CD4-positive, alpha-beta T cell (primary cell): Measurements from ENCODE around the gene STYXL2. TPM values are rescaled to one million over a fixed set of nuclear protein-coding genes. Genes with fewer than 3 reads are reported as not detected.

ENCODE experiments used
- ATAC-seq: fragments of 200-7000 bp; cut with Tn5 transposase; one replicate; pipeline ENCODE4 v1.10.0; 2022; ENCODE audit warnings: mild to moderate bottlenecking; ENCODE audit not compliant: poor library complexity
- CTCF ChIA-PET: fragments of 350-600 bp; sonication (Branson Sonifier 250); formaldehyde crosslinking; loops from one replicate; lab custom pipeline; 2021; ENCODE audit warnings: antibody characterized with exemption, inconsistent platforms; lab: Charles Lee
- POLR2A ChIA-PET: fragments of 350-600 bp; sonication (Branson Sonifier 250); formaldehyde crosslinking; loops from one replicate; lab custom pipeline; 2021; ENCODE audit warnings: antibody characterized with exemption, inconsistent platforms; lab: Charles Lee
- DNase-seq, 14 experiments: peaks; one replicate each; pipeline ENCODE4 v3.0.0-alpha.2; 2013 to 2020; ENCODE audit warnings: mixed read lengths in 2 of 14
- H3K27ac ChIP-seq, 2 donors: one replicate each; pipeline versions ENCODE4 v1.5.1 to v1.7.0; 2013; ENCODE audit warnings: low read length in 2 of 2, low read depth in 1 of 2, mild to moderate bottlenecking in 1 of 2
- H3K27me3 ChIP-seq, 2 experiments: 1 replicate in 1 of 2; 2 replicates in 1 of 2; pipeline versions ENCODE4 v1.6.1 to v1.7.0; 2013; ENCODE audit warnings: low read length in 2 of 2, control low read depth in 1 of 2, mild to moderate bottlenecking in 1 of 2, moderate library complexity in 1 of 2; ENCODE audit not compliant: insufficient read depth in 2 of 2, control insufficient read depth in 1 of 2
- H3K36me3 ChIP-seq: one replicate; pipeline ENCODE4 v1.6.1; 2013; ENCODE audit warnings: low read length, control low read depth; ENCODE audit not compliant: insufficient read depth
- H3K4me1 ChIP-seq: one replicate; pipeline ENCODE4 v1.6.1; 2013; ENCODE audit warnings: low read length, control low read depth; ENCODE audit not compliant: insufficient read depth
- H3K4me3 ChIP-seq: one replicate; pipeline ENCODE4 v1.5.1; 2013; ENCODE audit warnings: mild to moderate bottlenecking, low read length, moderate library complexity
- H3K9me3 ChIP-seq, 2 experiments: 1 replicate in 1 of 2; 2 replicates in 1 of 2; pipeline versions ENCODE4 v1.6.1 to v1.7.0; 2013; ENCODE audit warnings: low read length in 2 of 2, mild to moderate bottlenecking in 2 of 2, control low read depth in 1 of 2, moderate library complexity in 1 of 2; ENCODE audit not compliant: control insufficient read depth in 1 of 2, insufficient read depth in 1 of 2
- H3K27ac Mint-ChIP-seq: one replicate; pipeline ENCODE4 v1.8.0; 2020; ENCODE audit warnings: mixed read lengths
- H3K27me3 Mint-ChIP-seq: one replicate; pipeline ENCODE4 v1.8.0; 2021; ENCODE audit warnings: mixed read lengths
- H3K36me3 Mint-ChIP-seq: one replicate; pipeline ENCODE4 v1.8.0; 2021; ENCODE audit warnings: low read depth, mixed read lengths
- H3K4me1 Mint-ChIP-seq: one replicate; pipeline ENCODE4 v1.8.0; 2021; ENCODE audit warnings: low read depth, mixed read lengths
- H3K4me3 Mint-ChIP-seq: one replicate; pipeline ENCODE4 v1.8.0; 2020; ENCODE audit warnings: mild to moderate bottlenecking, mixed read lengths
- H3K9me3 Mint-ChIP-seq: one replicate; pipeline ENCODE4 v1.8.0; 2020; ENCODE audit warnings: mixed read lengths
- intact Hi-C, 2 experiments: fragments of 100-400 bp; cut with DNase I in 1 of 2; cut with micrococcal nuclease in 1 of 2; formaldehyde crosslinking; loops; one replicate each; pipeline versions ENCODE4 v1.15.1 to v1.9.0; 2023 to 2025; cut with DNase I, micrococcal nuclease
- total RNA-seq, 174 experiments: library from RNA in 2 of 174; stranded (reverse) in 2 of 174; gene quantifications; one replicate each; pipeline ENCODE4 v1.2.3 and lab custom pipeline; 2021 to 2026
- TF ChIP-seq, protein P1 (sequence below): fragments of 200-600 bp; IDR thresholded peaks from one replicate; pipeline ENCODE4 v1.8.0; 2022; ENCODE audit warnings: antibody characterized with exemption, mild to moderate bottlenecking

The STYXL2 gene
- total RNA-seq, 2 experiments from 2014 or later, result not detected

DNA sequence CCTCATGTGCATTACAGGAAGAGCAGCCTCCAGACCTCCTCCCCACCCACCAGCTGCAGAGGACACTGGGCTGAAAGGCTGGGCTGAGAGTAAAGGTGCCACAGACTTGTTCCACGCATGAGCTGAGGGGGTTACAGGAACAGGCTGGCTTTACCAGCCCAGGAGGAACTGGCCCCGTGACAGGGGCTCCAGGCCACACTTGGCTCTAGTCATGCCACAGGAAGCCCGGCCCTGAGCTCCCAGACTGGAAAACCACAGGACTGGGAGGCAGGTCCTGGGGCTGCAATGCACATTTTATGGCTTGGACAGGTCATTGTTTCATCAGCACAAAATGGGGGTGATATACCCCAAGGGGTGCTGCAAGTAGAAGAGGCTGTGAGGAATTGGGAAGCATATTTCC is 39.3 kb upstream of the STYXL2 start:
- ChIA-PET CTCF (interaction anchor here (1.6 kb wide), 1 partner anchor 144 kb away, joined by 6 read pairs; no protein-coding TSS in a partner anchor), POLR2A (interaction anchor here (1.3 kb wide), 1 partner anchor 144 kb away, joined by 3 read pairs; no protein-coding TSS in a partner anchor)
- intact Hi-C loops, result loop anchor here in 1 of 2 experiments (10.0 kb wide), 1 partner anchor 80 kb away; the partner anchor contains the start of gene ILDR2
- Mint-ChIP-seq H3K27ac (no peak overlapping the region), H3K27me3 (no peaks in the 10 kb centered on the region), H3K9me3 (no peaks in the 10 kb centered on the region), H3K4me1 (peaks cover 6% of the 10 kb centered on the region), H3K36me3 (peaks cover 36% of the 10 kb centered on the region), H3K4me3 (no peak overlapping the region)
- no peak for DNase-seq
- Histone ChIP-seq H3K4me3 (no peak overlapping the region), H3K27ac (no peak overlapping the region), H3K36me3 (peaks cover 16% of the 10 kb centered on the region), H3K27me3 (no peaks in the 10 kb centered on the region), H3K9me3 (no peaks in the 10 kb centered on the region), H3K4me1 (peaks cover 4% of the 10 kb centered on the region)
- no peak for ATAC-seq
- TF ChIP-seq, protein P1, sequence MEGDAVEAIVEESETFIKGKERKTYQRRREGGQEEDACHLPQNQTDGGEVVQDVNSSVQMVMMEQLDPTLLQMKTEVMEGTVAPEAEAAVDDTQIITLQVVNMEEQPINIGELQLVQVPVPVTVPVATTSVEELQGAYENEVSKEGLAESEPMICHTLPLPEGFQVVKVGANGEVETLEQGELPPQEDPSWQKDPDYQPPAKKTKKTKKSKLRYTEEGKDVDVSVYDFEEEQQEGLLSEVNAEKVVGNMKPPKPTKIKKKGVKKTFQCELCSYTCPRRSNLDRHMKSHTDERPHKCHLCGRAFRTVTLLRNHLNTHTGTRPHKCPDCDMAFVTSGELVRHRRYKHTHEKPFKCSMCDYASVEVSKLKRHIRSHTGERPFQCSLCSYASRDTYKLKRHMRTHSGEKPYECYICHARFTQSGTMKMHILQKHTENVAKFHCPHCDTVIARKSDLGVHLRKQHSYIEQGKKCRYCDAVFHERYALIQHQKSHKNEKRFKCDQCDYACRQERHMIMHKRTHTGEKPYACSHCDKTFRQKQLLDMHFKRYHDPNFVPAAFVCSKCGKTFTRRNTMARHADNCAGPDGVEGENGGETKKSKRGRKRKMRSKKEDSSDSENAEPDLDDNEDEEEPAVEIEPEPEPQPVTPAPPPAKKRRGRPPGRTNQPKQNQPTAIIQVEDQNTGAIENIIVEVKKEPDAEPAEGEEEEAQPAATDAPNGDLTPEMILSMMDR, result no peak

DNA sequence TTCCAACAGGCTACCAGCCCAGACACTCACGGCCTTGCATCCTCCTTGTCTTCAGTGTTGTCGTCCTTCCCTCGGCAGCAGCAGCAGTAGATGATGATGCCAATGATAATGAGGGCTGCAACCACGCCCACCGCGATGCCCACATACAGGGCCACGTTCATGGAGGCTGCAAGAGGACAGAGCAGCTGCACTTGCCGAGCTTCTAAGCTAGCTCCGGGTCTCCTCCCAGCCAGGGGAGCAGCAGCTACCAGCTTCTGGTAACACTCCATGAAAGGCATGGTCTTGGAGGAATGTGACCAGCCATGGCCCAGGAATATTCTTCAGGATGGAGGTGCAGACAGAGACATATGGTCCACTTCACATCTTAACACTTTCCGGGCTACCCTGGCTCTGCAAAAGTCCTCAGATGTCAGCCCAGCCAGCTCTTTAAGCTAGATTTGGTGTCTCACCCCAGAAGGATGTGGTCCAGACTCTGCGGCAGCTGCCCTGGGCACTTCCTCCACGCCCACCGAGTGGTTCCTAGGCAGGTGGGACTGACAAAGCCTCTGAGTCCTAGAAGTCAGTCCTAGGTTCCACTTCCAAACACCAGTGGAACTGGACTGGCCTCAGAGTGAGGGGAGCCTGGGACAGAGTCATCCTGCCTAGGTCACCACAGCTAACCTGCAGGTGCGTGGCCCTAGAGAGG is 38.8 kb upstream of the STYXL2 start:
- H3K36me3 Mint-ChIP-seq, result peaks cover 30% of the 10 kb centered on the region
- no peak for ATAC-seq

DNA sequence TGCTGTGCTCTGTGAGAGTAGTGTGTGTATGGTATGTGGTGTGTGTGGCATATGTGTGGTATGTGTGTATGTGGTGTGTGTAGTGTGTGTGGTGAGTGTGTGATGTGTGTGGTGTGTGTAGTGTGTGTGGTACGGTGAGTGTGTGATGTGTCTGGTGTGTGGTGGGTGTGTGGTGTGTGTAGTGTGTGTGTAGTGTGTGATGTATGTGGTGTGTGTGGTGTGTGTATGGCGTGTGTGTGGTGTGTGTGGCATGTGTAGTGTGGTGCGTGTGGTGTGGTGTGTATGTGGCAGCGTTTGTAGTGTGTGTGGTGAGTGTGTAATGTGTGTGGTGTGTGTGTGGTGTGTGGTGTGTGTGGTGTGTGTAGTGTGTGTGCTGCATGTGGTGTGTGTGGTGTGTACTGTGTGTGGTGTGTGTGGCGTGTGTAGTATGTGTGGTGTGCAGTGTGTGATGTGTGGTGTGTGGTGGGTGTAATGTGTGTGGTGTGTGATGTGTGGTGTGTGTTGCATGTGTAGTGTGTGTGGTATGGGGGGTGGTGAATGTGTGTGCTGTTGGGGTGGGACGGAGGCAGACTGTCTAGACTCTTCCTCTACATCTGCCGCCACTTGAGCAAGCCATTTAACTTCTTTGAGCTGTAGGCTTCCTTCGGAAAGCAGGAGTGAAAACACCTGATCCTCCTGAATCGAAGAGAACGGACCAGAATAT is 37.2 kb upstream of the STYXL2 start:
- peaks cover 9% of the 10 kb centered on the region for H3K4me1 Mint-ChIP-seq
- no peak overlapping the region for H3K4me3 Mint-ChIP-seq
- Histone ChIP-seq H3K36me3 (peaks cover 16% of the 10 kb centered on the region), H3K27me3 (no peaks in the 10 kb centered on the region), H3K27ac (no peak overlapping the region), H3K4me1 (peaks cover 4% of the 10 kb centered on the region), H3K4me3 (no peak overlapping the region), H3K9me3 (no peaks in the 10 kb centered on the region)
- ChIA-PET CTCF (interaction anchor here (1.2 to 5.9 kb wide), 2 partner anchors 145 to 146 kb away, joined by 6 to 175 read pairs; no protein-coding TSS in a partner anchor), POLR2A (interaction anchor here (1.0 kb wide), 1 partner anchor 147 kb away, joined by 5 read pairs; no protein-coding TSS in a partner anchor)
- DNase-seq (no peak), ATAC-seq (no peak)
- H3K27me3 Mint-ChIP-seq, result no peaks in the 10 kb centered on the region
- H3K27ac Mint-ChIP-seq, result no peak overlapping the region
- intact Hi-C loops, result loop anchor here (5.0 to 10.0 kb wide), 3 partner anchors 79 to 1129 kb away; partner anchors contain the start of gene ILDR2 (in 2 of the 2)
- TF ChIP-seq, protein P1, result no peak
- no peaks in the 10 kb centered on the region for H3K9me3 Mint-ChIP-seq
- H3K36me3 Mint-ChIP-seq, result peaks cover 33% of the 10 kb centered on the region

More for the DNA sequence above, 38.8 kb upstream of the STYXL2 start:
- Histone ChIP-seq H3K27me3 (no peaks in the 10 kb centered on the region), H3K9me3 (no peaks in the 10 kb centered on the region), H3K4me3 (no peak overlapping the region), H3K4me1 (peaks cover 4% of the 10 kb centered on the region), H3K27ac (no peak overlapping the region), H3K36me3 (peaks cover 16% of the 10 kb centered on the region)
- Mint-ChIP-seq H3K4me3 (no peak overlapping the region), H3K4me1 (peaks cover 9% of the 10 kb centered on the region), H3K9me3 (no peaks in the 10 kb centered on the region), H3K27ac (no peak overlapping the region), H3K27me3 (no peaks in the 10 kb centered on the region)
- CTCF ChIA-PET, result interaction anchor here (1.2 kb wide), 1 partner anchor 145 kb away, joined by 6 read pairs; no protein-coding TSS in a partner anchor
- POLR2A ChIA-PET, result interaction anchor here (1.3 kb wide), 1 partner anchor 145 kb away, joined by 3 read pairs; no protein-coding TSS in a partner anchor
- intact Hi-C loops, result loop anchor here (5.0 to 10.0 kb wide), 3 partner anchors 78 to 1128 kb away; partner anchors contain the start of gene ILDR2 (in 2 of the 2)
- DNase-seq, result no peak
- TF ChIP-seq, protein P1, result no peak
